ENCODE data around the gene MAP1LC3C.
"Not testable (repeated sequence)": the region's sequence is repeated elsewhere in the genome, so short reads cannot be mapped to it uniquely, and the experiment has no call there.

Gene MAP1LC3C

GRCh38 chr1:241988389-241988930, 10.4 kb downstream of the MAP1LC3C start:
- POLR2A ChIA-PET: not testable (repeated sequence)

DNA sequence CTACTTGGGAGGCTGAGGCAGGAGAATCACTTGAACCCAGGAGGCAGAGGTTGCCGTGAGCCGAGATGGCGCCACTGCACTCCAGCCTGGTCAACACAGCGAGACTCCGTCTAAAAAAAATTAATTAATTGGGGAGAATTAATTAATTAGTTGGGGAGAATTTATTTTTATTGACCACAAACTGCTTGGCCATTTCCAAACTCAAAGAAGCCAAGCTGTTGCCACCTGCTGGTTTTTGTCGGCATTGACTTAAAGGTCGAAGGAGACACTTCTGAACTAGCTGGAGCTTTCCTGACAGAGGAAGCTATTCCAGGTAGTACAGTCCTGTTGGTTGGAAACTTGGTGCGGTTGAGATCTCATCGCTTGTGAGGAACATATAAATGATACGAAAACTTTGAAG, 13.1 kb downstream of the MAP1LC3C start:
- POLR2A ChIA-PET: no interaction called here
- TF ChIP-seq HDGF (IDR thresholded peaks at IDR 0.05; ENCODE audit: borderline replicate concordance) (no peak), ELF4 (IDR thresholded peaks at IDR 0.05) (no peak), ZNF384 (IDR thresholded peaks at IDR 0.05) (no peak)
- peak; percentile 77 for DNase-seq (ENCODE audit: extremely low spot score)
- CTCF ChIA-PET: interaction anchor here (0.6 to 1.5 kb wide), 15 partner anchors 9 to 1906 kb away, joined by 3 to 7 read pairs (median 4); no protein-coding TSS in a partner anchor

More at GRCh38 chr1:241988389-241988930, 10.4 kb downstream of the MAP1LC3C start:
- CTCF ChIA-PET: interaction anchor here (1.2 to 2.8 kb wide), 2 partner anchors 10 to 92 kb away, joined by 4 to 7 read pairs; partner anchors contain the start of gene MAP1LC3C
- TF ChIP-seq, protein P1, sequence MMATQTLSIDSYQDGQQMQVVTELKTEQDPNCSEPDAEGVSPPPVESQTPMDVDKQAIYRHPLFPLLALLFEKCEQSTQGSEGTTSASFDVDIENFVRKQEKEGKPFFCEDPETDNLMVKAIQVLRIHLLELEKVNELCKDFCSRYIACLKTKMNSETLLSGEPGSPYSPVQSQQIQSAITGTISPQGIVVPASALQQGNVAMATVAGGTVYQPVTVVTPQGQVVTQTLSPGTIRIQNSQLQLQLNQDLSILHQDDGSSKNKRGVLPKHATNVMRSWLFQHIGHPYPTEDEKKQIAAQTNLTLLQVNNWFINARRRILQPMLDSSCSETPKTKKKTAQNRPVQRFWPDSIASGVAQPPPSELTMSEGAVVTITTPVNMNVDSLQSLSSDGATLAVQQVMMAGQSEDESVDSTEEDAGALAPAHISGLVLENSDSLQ (IDR thresholded peaks at IDR 0.05): peak; percentile 91
- TF ChIP-seq CTBP1 (IDR thresholded peaks at IDR 0.05; ENCODE audit: borderline replicate concordance): peak; percentile 92; the same call in 1 of the 2 replicates
- DNase-seq (ENCODE audit: extremely low spot score): not testable (repeated sequence)

- ChIA-PET CTCF (no interaction called here), POLR2A (no interaction called here)
- TF ChIP-seq LEF1 (IDR thresholded peaks at IDR 0.05; ENCODE audit: borderline replicate concordance): no peak
- TF ChIP-seq HDGF (IDR thresholded peaks at IDR 0.05; ENCODE audit: borderline replicate concordance): no peak
- no peak for TF ChIP-seq ELF4 (IDR thresholded peaks at IDR 0.05)
- TF ChIP-seq BHLHE40 (IDR thresholded peaks at IDR 0.05; ENCODE audit: borderline replicate concordance): no peak
- no peak for TF ChIP-seq SUZ12 (IDR thresholded peaks at IDR 0.05)
- no peak for TF ChIP-seq L3MBTL2 (conservative IDR thresholded peaks at IDR 0.05)
- TF ChIP-seq FOXM1 (IDR thresholded peaks at IDR 0.05; ENCODE audit: borderline replicate concordance): no peak
- TF ChIP-seq ZNF384 (IDR thresholded peaks at IDR 0.05): no peak
- TF ChIP-seq NFRKB (IDR thresholded peaks at IDR 0.05): no peak
- TF ChIP-seq CTBP1 (IDR thresholded peaks at IDR 0.05; ENCODE audit: borderline replicate concordance): no peak
- no peak for TF ChIP-seq FOXA1 (IDR thresholded peaks at IDR 0.05)
- TF ChIP-seq TARDBP (IDR thresholded peaks at IDR 0.05): no peak
- TF ChIP-seq FOXK2 (IDR thresholded peaks at IDR 0.05): no peak
- no peak for TF ChIP-seq SP1 (IDR thresholded peaks at IDR 0.05)
- no peak for TF ChIP-seq ARNT (IDR thresholded peaks at IDR 0.05)
- TF ChIP-seq, protein P1 (IDR thresholded peaks at IDR 0.05): no peak
- DNase-seq (ENCODE audit: extremely low spot score): no peak
These were observed 19.0 kb downstream of the MAP1LC3C start for GRCh38 chr1:241979926-241980325.

- CTCF ChIA-PET: no interaction called here
- no peak for TF ChIP-seq LEF1 (IDR thresholded peaks at IDR 0.05; ENCODE audit: borderline replicate concordance)
- TF ChIP-seq TARDBP (IDR thresholded peaks at IDR 0.05): no peak
- TF ChIP-seq FOXK2 (IDR thresholded peaks at IDR 0.05): no peak
- no peak for TF ChIP-seq SP1 (IDR thresholded peaks at IDR 0.05)
- TF ChIP-seq ZNF384 (IDR thresholded peaks at IDR 0.05): no peak
- TF ChIP-seq ELF4 (IDR thresholded peaks at IDR 0.05): no peak
- no peak for TF ChIP-seq L3MBTL2 (conservative IDR thresholded peaks at IDR 0.05)
- TF ChIP-seq FOXA1 (IDR thresholded peaks at IDR 0.05): no peak
- no peak for TF ChIP-seq ARNT (IDR thresholded peaks at IDR 0.05)
- TF ChIP-seq HDGF (IDR thresholded peaks at IDR 0.05; ENCODE audit: borderline replicate concordance): no peak
- TF ChIP-seq, protein P1 (IDR thresholded peaks at IDR 0.05): no peak
- no peak for DNase-seq (ENCODE audit: extremely low spot score)
- POLR2A ChIA-PET: no interaction called here
These were observed 19.8 kb downstream of the MAP1LC3C start for GRCh38 chr1:241979071-241979470.

DNA sequence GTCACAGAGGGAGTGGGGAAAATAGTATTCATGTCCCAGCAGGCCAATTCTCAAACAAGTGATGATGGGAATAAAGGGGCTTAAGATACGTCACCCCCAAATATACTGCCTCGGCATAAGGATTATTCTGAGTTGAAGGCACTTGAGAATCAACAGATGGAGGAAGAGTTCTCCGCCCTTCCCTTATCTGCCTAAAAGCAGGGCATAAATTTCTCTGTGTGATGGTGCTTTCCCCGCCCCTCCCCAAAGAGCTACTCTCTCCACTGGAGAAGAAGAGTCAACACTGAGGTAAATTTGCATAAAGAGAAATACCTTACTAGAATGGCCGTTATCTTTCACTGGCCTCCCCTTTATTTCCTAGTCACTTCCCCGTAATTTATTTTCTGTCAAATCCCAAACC, 22.7 kb downstream of the MAP1LC3C start:
- no peak for TF ChIP-seq SUZ12 (IDR thresholded peaks at IDR 0.05)
- no peak for TF ChIP-seq NFRKB (IDR thresholded peaks at IDR 0.05)
- no peak for TF ChIP-seq ARNT (IDR thresholded peaks at IDR 0.05)
- TF ChIP-seq FOXA1 (IDR thresholded peaks at IDR 0.05): no peak
- POLR2A ChIA-PET: no interaction called here
- DNase-seq (ENCODE audit: extremely low spot score): no peak
- CTCF ChIA-PET: interaction anchor here (0.5 to 1.0 kb wide), 3 partner anchors 9 to 37 kb away, joined by 3 to 4 read pairs (median 3); partner anchors contain the start of gene MAP1LC3C

DNA sequence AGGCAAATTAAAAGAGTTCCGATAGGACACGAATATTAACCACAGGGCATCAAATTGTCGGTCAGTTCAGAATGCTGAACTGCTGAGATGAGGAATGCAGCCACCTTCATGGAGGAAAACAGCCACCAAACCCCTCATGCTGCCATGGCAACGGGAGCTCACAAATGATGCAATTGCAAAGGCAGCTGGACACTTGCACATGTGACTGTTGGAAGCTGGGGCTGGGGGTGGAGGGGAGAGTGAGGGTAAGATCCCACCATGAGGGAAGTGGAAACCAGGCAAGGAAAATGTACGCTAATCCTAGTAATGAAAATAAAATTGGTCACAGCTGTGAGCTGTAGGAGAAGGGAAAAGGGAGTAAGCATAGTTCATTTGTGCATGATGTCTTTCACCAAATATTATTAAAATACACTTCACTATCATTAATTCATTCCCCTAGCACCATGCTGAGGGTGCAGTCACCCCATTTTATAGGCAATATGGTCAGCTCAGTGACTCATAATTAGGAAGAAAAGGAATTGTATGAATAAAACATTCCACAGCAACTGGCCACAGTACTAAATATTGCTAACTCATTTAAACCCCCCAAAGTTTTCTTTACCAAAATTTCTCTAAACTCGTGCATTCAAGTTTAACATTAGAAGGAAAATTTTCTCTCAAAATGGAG, 26.1 kb downstream of the MAP1LC3C start:
- CTCF ChIA-PET: interaction anchor here (0.6 to 1.2 kb wide), 2 partner anchors 13 to 18 kb away, joined by 3 to 6 read pairs; no protein-coding TSS in a partner anchor
- DNase-seq (ENCODE audit: extremely low spot score): no peak
- no peak for TF ChIP-seq ARNT (IDR thresholded peaks at IDR 0.05)
- TF ChIP-seq L3MBTL2 (conservative IDR thresholded peaks at IDR 0.05): no peak
- TF ChIP-seq NFRKB (IDR thresholded peaks at IDR 0.05): no peak
- TF ChIP-seq, protein P1 (IDR thresholded peaks at IDR 0.05): no peak
- TF ChIP-seq SP1 (IDR thresholded peaks at IDR 0.05): no peak
- TF ChIP-seq HDGF (IDR thresholded peaks at IDR 0.05; ENCODE audit: borderline replicate concordance): no peak
- TF ChIP-seq CTBP1 (IDR thresholded peaks at IDR 0.05; ENCODE audit: borderline replicate concordance): no peak
- no peak for TF ChIP-seq ZNF384 (IDR thresholded peaks at IDR 0.05)
- TF ChIP-seq SUZ12 (IDR thresholded peaks at IDR 0.05): no peak
- POLR2A ChIA-PET: no interaction called here

All from HEK293T (cell line).